OCI-LY1 (cell line): ENCODE data around the gene MCC.

Experiments used
- CTCF ChIP-seq: fragments of 200-600 bp; sonication (generic), shearing (Covaris generic); IDR thresholded peaks from 2 replicates; pipeline ENCODE4 v1.5.1; 2017; ENCODE audit warnings: mild to moderate bottlenecking, antibody characterized with exemption, low read length, moderate library complexity, mixed read lengths
- EZH2 ChIP-seq: fragments of 200-600 bp; sonication (generic), shearing (Covaris generic); IDR thresholded peaks from 2 replicates; pipeline ENCODE4 v1.8.0; 2017; ENCODE audit warnings: borderline replicate concordance, mixed run types, mild to moderate bottlenecking, antibody characterized with exemption, low read length, moderate library complexity, mixed read lengths

DNA sequence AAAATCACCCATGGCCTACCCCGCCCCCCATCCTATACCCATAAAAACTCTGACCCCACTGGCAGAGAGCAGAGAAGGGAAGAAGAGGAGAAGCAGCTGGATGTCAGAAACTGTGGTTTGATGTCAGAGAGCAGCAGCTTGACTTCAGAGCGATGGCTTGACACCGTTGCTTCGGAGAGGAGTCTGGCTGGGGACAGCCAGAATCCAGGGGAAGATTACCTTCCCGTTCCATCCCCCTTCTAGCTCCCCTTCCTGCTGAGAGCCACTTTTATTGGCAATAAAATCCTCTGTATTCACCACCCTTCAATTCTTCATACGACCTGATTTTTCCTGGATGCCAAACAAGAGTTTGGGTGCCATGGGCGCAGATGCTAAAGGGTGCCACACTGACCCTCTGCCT is 373.7 kb downstream of the MCC start:
- TF ChIP-seq CTCF (no peak), EZH2 (no peak)
